ENCODE results near the gene MFSD12. TPM values are rescaled to one million over a fixed set of nuclear protein-coding genes. Genes with fewer than 3 reads are reported as not detected.
"Not testable (repeated sequence)": the region's sequence is repeated elsewhere in the genome, so short reads cannot be mapped to it uniquely, and the experiment has no call there.

MFSD12 gene
- polyA plus RNA-seq, 3 donors: 47.9 to 150 (median 55.5) TPM

- TF ChIP-seq, protein P1, sequence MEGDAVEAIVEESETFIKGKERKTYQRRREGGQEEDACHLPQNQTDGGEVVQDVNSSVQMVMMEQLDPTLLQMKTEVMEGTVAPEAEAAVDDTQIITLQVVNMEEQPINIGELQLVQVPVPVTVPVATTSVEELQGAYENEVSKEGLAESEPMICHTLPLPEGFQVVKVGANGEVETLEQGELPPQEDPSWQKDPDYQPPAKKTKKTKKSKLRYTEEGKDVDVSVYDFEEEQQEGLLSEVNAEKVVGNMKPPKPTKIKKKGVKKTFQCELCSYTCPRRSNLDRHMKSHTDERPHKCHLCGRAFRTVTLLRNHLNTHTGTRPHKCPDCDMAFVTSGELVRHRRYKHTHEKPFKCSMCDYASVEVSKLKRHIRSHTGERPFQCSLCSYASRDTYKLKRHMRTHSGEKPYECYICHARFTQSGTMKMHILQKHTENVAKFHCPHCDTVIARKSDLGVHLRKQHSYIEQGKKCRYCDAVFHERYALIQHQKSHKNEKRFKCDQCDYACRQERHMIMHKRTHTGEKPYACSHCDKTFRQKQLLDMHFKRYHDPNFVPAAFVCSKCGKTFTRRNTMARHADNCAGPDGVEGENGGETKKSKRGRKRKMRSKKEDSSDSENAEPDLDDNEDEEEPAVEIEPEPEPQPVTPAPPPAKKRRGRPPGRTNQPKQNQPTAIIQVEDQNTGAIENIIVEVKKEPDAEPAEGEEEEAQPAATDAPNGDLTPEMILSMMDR (IDR thresholded peaks at IDR 0.05): no peak
- H3K9me3 ChIP-seq (replicated peaks in 1 of 2; ENCODE audit: control insufficient read depth in 1 of 2, insufficient read depth in 1 of 2, low read length in 2 of 2): no peaks in the 10 kb centered on the region
- peaks cover 28% of the 10 kb centered on the region for H4K20me1 ChIP-seq (ENCODE audit: insufficient read depth, low read length)
- no peak overlapping the region for H2AFZ ChIP-seq (ENCODE audit: insufficient read depth, low read depth, low read length, poor library complexity, severe bottlenecking)
- no peak overlapping the region for H3K27ac ChIP-seq (ENCODE audit: low read depth in 1 of 2, low read length in 2 of 2)
- no peak overlapping the region for H3K4me2 ChIP-seq (replicated peaks; ENCODE audit: extremely low read depth, low read length, poor library complexity, severe bottlenecking)
- 98% methylated on average over 26 of the region's 29 CpGs for WGBS (ENCODE audit: insufficient coverage)
- H3K4me1 Mint-ChIP-seq: no peaks in the 10 kb centered on the region
- no peak overlapping the region for H3K9ac ChIP-seq (ENCODE audit: insufficient read depth, low read length, poor library complexity, severe bottlenecking)
- no peak overlapping the region for H3K27ac Mint-ChIP-seq
- H3K4me3 ChIP-seq (replicated peaks in 1 of 3; ENCODE audit: low read depth in 2 of 3, low read length in 3 of 3): no peak overlapping the region
- no peak for DNase-seq
- no peaks in the 10 kb centered on the region for H3K4me1 ChIP-seq (ENCODE audit: control insufficient read depth in 1 of 2, insufficient read depth in 2 of 2, low read length in 2 of 2)
- H3K79me2 ChIP-seq (ENCODE audit: insufficient read depth, low read length): no peaks in the 10 kb centered on the region
- H3K27me3 Mint-ChIP-seq (ENCODE audit: low read depth in 3 of 3): peaks cover 0 to 1% (median 0%) of the 10 kb centered on the region in 3 donors
- H3K36me3 Mint-ChIP-seq: peaks cover 39 to 50% of the 10 kb centered on the region in 2 donors
- no peaks in the 10 kb centered on the region for H3K27me3 ChIP-seq (ENCODE audit: control insufficient read depth in 2 of 2, insufficient read depth in 2 of 2, low read length in 2 of 2)
- peaks cover 67 to 87% of the 10 kb centered on the region in 2 donors for H3K36me3 ChIP-seq (replicated peaks in 1 of 2; ENCODE audit: control insufficient read depth in 1 of 2, insufficient read depth in 2 of 2, low read length in 2 of 2)
- no peak overlapping the region for H3K4me3 Mint-ChIP-seq
- peaks cover 0 to 1% (median 0%) of the 10 kb centered on the region in 7 donors for H3K9me3 Mint-ChIP-seq
- intact Hi-C loops (cut with micrococcal nuclease): no loop called here
Measured at GRCh38 chr19:3531716-3532115, 25.7 kb downstream of the MFSD12 start.

GRCh38 chr19:3530389-3530788 is 27.0 kb downstream of the MFSD12 start:
- H3K27ac Mint-ChIP-seq: no peak overlapping the region
- H3K4me1 ChIP-seq (ENCODE audit: control insufficient read depth in 1 of 2, insufficient read depth in 2 of 2, low read length in 2 of 2): no peaks in the 10 kb centered on the region
- TF ChIP-seq, protein P1 (IDR thresholded peaks at IDR 0.05): no peak
- H3K4me1 Mint-ChIP-seq: no peaks in the 10 kb centered on the region
- peaks cover 37 to 50% of the 10 kb centered on the region in 2 donors for H3K36me3 Mint-ChIP-seq
- H2AFZ ChIP-seq (ENCODE audit: insufficient read depth, low read depth, low read length, poor library complexity, severe bottlenecking): no peak overlapping the region
- H3K4me3 Mint-ChIP-seq: no peak overlapping the region
- H3K9me3 ChIP-seq (replicated peaks in 1 of 2; ENCODE audit: control insufficient read depth in 1 of 2, insufficient read depth in 1 of 2, low read length in 2 of 2): no peaks in the 10 kb centered on the region
- no peaks in the 10 kb centered on the region for H3K27me3 ChIP-seq (ENCODE audit: control insufficient read depth in 2 of 2, insufficient read depth in 2 of 2, low read length in 2 of 2)
- H3K27ac ChIP-seq (ENCODE audit: low read depth in 1 of 2, low read length in 2 of 2): no peak overlapping the region
- no peak overlapping the region for H3K4me2 ChIP-seq (replicated peaks; ENCODE audit: extremely low read depth, low read length, poor library complexity, severe bottlenecking)
- no peak for DNase-seq
- intact Hi-C loops (cut with micrococcal nuclease): no loop called here
- peaks cover 0 to 1% (median 0%) of the 10 kb centered on the region in 3 donors for H3K27me3 Mint-ChIP-seq (ENCODE audit: low read depth in 3 of 3)
- H4K20me1 ChIP-seq (ENCODE audit: insufficient read depth, low read length): peaks cover 20% of the 10 kb centered on the region
- H3K79me2 ChIP-seq (ENCODE audit: insufficient read depth, low read length): no peaks in the 10 kb centered on the region
- peaks cover 0 to 1% (median 0%) of the 10 kb centered on the region in 7 donors for H3K9me3 Mint-ChIP-seq
- no peak overlapping the region for H3K9ac ChIP-seq (ENCODE audit: insufficient read depth, low read length, poor library complexity, severe bottlenecking)
- peaks cover 75 to 85% of the 10 kb centered on the region in 2 donors for H3K36me3 ChIP-seq (replicated peaks in 1 of 2; ENCODE audit: control insufficient read depth in 1 of 2, insufficient read depth in 2 of 2, low read length in 2 of 2)
- no peak overlapping the region for H3K4me3 ChIP-seq (replicated peaks in 1 of 3; ENCODE audit: low read depth in 2 of 3, low read length in 3 of 3)
- WGBS (ENCODE audit: insufficient coverage): 98% methylated on average over 12 of the region's 12 CpGs

DNA sequence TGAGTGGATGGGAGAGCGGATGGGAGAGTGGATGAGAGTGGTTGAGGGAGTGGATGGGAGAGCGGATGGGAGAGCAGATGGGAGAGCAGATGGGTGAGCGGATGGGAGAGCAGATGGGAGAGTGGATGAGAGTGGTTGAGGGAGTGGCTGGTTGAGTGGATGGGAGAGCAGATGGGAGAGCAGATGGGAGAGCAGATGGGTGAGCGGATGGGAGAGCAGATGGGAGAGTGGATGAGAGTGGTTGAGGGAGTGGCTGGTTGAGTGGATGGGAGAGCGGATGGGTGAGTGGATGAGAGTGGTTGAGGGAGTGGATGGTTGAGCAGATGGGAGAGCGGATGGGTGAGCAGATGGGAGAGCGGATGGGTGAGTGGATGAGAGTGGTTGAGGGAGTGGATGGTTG is 28.1 kb downstream of the MFSD12 start:
- Histone ChIP-seq H3K36me3 (replicated peaks in 1 of 2; ENCODE audit: control insufficient read depth in 1 of 2, insufficient read depth in 2 of 2, low read length in 2 of 2) (peaks cover 73 to 83% of the 10 kb centered on the region in 2 donors), H4K20me1 (ENCODE audit: insufficient read depth, low read length) (peaks cover 17% of the 10 kb centered on the region)
- H3K27ac Mint-ChIP-seq; H3K9me3 Mint-ChIP-seq; DNase-seq; H2AFZ ChIP-seq (ENCODE audit: insufficient read depth, low read depth, low read length, poor library complexity, severe bottlenecking); H3K4me1 ChIP-seq (ENCODE audit: control insufficient read depth in 1 of 2, insufficient read depth in 2 of 2, low read length in 2 of 2); H3K27me3 Mint-ChIP-seq (ENCODE audit: low read depth in 3 of 3); H3K4me3 ChIP-seq (replicated peaks in 1 of 3; ENCODE audit: low read depth in 2 of 3, low read length in 3 of 3); H3K9ac ChIP-seq (ENCODE audit: insufficient read depth, low read length, poor library complexity, severe bottlenecking); intact Hi-C loops (cut with micrococcal nuclease); H3K27me3 ChIP-seq (ENCODE audit: control insufficient read depth in 2 of 2, insufficient read depth in 2 of 2, low read length in 2 of 2); H3K79me2 ChIP-seq (ENCODE audit: insufficient read depth, low read length); H3K4me1 Mint-ChIP-seq; H3K4me3 Mint-ChIP-seq; H3K4me2 ChIP-seq (replicated peaks; ENCODE audit: extremely low read depth, low read length, poor library complexity, severe bottlenecking); H3K9me3 ChIP-seq (replicated peaks in 1 of 2; ENCODE audit: control insufficient read depth in 1 of 2, insufficient read depth in 1 of 2, low read length in 2 of 2); H3K27ac ChIP-seq (ENCODE audit: low read depth in 1 of 2, low read length in 2 of 2): not testable (repeated sequence)
- peaks cover 33 to 46% of the 10 kb centered on the region in 2 donors for H3K36me3 Mint-ChIP-seq
- WGBS (ENCODE audit: insufficient coverage): 99% methylated on average over 7 of the region's 7 CpGs
